Keratinocyte (primary cell): ENCODE measurements around the gene TJP2. TPM values are rescaled to one million over a fixed set of nuclear protein-coding genes. Genes with fewer than 3 reads are reported as not detected.

Experiments
- DNase-seq: peaks from one replicate; pipeline ENCODE4 v3.0.0-alpha.2; 2011; ENCODE audit warnings: low read depth, missing footprints, low spot score
- FAIRE-seq: peaks from 2 replicates; lab custom pipeline; 2011; peaks lifted over from hg19 to GRCh38; lab: Jason Lieb, UNC
- H2AFZ ChIP-seq: 2 replicates; pipeline ENCODE4 v1.6.0; 2012; ENCODE audit warnings: low read length, control low read depth, inconsistent platforms; ENCODE audit not compliant: control insufficient read depth
- H3K27ac ChIP-seq: 2 replicates; pipeline ENCODE4 v1.5.1; 2011; ENCODE audit warnings: low read length; ENCODE audit not compliant: control insufficient read depth, insufficient read depth
- H3K27me3 ChIP-seq: 3 replicates; pipeline ENCODE4 v1.6.0; 2011; ENCODE audit warnings: low read length; ENCODE audit not compliant: control insufficient read depth, insufficient read depth; ENCODE audit errors: extremely low read depth
- H3K36me3 ChIP-seq, 2 experiments: 2 replicates in 1 of 2; 3 replicates in 1 of 2; pipeline ENCODE4 v1.5.1; 2011; ENCODE audit warnings: low read length in 2 of 2, mild to moderate bottlenecking in 1 of 2; ENCODE audit not compliant: control insufficient read depth in 2 of 2, insufficient read depth in 2 of 2; ENCODE audit errors: extremely low read depth in 1 of 2
- H3K4me1 ChIP-seq: 3 replicates; pipeline ENCODE4 v1.5.1; 2011; ENCODE audit warnings: low read length; ENCODE audit not compliant: control insufficient read depth, insufficient read depth; ENCODE audit errors: extremely low read depth
- H3K4me2 ChIP-seq: 3 replicates; pipeline ENCODE4 v1.6.0; 2011; ENCODE audit warnings: low read depth, low read length; ENCODE audit not compliant: control insufficient read depth, insufficient read depth; ENCODE audit errors: extremely low read depth
- H3K4me3 ChIP-seq, 3 experiments: fragments of 200-600 bp in 1 of 3; sonication (generic) in 1 of 3; 2 replicates in 2 of 3; 3 replicates in 1 of 3; pipeline ENCODE4 v1.5.1; 2011 to 2016; ENCODE audit warnings: low read length in 3 of 3, mild to moderate bottlenecking in 3 of 3, control low read depth in 2 of 3, inconsistent platforms in 1 of 3, low read depth in 1 of 3, mixed read lengths in 1 of 3, mixed run types in 1 of 3, moderate library complexity in 1 of 3; ENCODE audit not compliant: control insufficient read depth in 2 of 3, insufficient read depth in 2 of 3; ENCODE audit errors: extremely low read depth in 1 of 3
- H3K79me2 ChIP-seq: 2 replicates; pipeline ENCODE4 v1.6.0; 2012; ENCODE audit warnings: low read length; ENCODE audit not compliant: control insufficient read depth, insufficient read depth
- H3K9ac ChIP-seq: 3 replicates; pipeline ENCODE4 v1.6.0; 2011; ENCODE audit warnings: low read length; ENCODE audit not compliant: control insufficient read depth, insufficient read depth; ENCODE audit errors: extremely low read depth
- H3K9me1 ChIP-seq: 3 replicates; pipeline ENCODE4 v1.6.0; 2011; ENCODE audit warnings: low read length; ENCODE audit not compliant: control insufficient read depth, insufficient read depth; ENCODE audit errors: extremely low read depth
- H3K9me3 ChIP-seq: 2 replicates; pipeline ENCODE4 v1.5.1; 2012; ENCODE audit warnings: low read depth, low read length; ENCODE audit not compliant: control insufficient read depth
- H4K20me1 ChIP-seq: 3 replicates; pipeline ENCODE4 v1.6.0; 2011; ENCODE audit warnings: low read length; ENCODE audit not compliant: control insufficient read depth, insufficient read depth; ENCODE audit errors: extremely low read depth
- CTCF ChIP-seq, 3 experiments: IDR thresholded peaks in 1 of 3; conservative IDR thresholded peaks in 1 of 3; optimal IDR thresholded peaks in 1 of 3; 2 replicates in 2 of 3; 3 replicates in 1 of 3; pipeline versions ENCODE3 to v1.5.1; 2011; ENCODE audit warnings: low read length in 3 of 3, mild to moderate bottlenecking in 3 of 3, moderate library complexity in 2 of 3, control low read depth in 1 of 3, inconsistent platforms in 1 of 3; ENCODE audit not compliant: insufficient read depth in 2 of 3; ENCODE audit errors: extremely low read depth in 1 of 3
- EZH2 ChIP-seq: IDR thresholded peaks from one replicate; pipeline ENCODE4 v1.6.1; 2012; ENCODE audit warnings: inconsistent platforms, mild to moderate bottlenecking, low read length, moderate library complexity
- dilution Hi-C: fragments of 300-500 bp; cut with MboI; formaldehyde crosslinking; loops from one replicate; pipeline ENCODE4 v1.7.0; 2020; ENCODE audit warnings: low sequenced_read_pairs; ENCODE audit not compliant: extremely low pct_ligation_motif_present
- polyA plus RNA-seq, 5 experiments: library from polyadenylated mRNA; depleted of rRNA in 3 of 5; stranded (reverse) in 3 of 5; stranded (forward) in 1 of 5; unstranded in 1 of 5; fragments of >200 nt; gene quantifications; 1 replicate in 1 of 5; 2 replicates in 3 of 5; 3 replicates in 1 of 5; pipeline versions ENCODE4 v1.2.1 to v1.2.3, GENCODE V29; 2011 to 2012; ENCODE audit warnings: missing spikeins in 2 of 5, low read depth in 1 of 5, low replicate concordance in 1 of 5

TJP2 gene
- polyA plus RNA-seq, 1 donor (not counting 4 experiments of a cell fraction or from before 2014, with no cell fraction given): 74.8 TPM

DNA sequence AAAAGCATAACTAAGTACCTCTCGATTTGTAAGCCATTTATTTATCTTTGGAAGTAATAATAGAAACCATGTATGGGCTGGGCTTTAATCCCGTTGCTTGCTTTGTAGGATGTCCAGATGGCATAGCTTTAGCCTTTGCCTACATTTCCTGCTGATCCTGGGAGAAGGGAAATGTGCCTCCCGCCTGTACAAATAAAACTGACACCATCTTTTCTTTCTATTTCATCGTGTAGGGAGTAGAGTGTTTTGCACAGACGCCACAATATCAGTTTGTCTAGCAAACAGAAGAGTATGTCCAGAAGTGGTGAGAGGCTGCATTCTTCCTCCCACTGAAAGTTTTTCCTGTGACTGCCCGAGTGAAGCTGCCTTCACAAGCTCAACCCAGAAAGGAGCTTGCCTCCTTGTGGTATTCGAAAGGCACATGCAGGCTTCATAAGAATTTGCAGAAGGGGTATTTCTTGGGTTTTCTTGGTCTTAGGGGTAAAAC is 24.7 kb upstream of the TJP2 start:
- FAIRE-seq: no peak

DNA sequence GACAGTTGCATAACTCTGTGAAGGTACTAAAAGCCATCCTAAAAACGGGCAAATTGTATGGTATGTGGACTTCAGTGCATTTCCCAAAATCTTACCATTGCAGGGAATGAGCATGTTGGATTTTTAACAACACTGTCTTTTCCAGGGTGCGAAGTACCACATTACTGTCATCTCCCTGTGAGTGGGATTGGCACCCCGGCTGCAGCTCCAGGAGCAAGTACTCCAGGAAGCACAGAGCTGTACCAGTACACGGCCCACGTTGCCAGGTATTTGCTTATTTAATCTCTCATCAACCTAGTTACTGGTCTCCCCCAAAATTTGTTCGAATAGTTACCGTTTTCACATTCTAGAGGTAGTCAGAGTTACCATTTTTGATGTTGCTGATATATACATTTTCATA is 22.6 kb upstream of the TJP2 start:
- FAIRE-seq: no peak
- no peak for TF ChIP-seq CTCF (optimal IDR thresholded peaks at IDR 0.05 in 1 of 3, IDR thresholded peaks at IDR 0.05 in 1 of 3, conservative IDR thresholded peaks at IDR 0.05 in 1 of 3; ENCODE audit: extremely low read depth in 1 of 3, insufficient read depth in 2 of 3, low read length in 3 of 3)
- TF ChIP-seq EZH2: no peak
- dilution Hi-C loops: no loop called here
- Histone ChIP-seq H3K27ac (no peak overlapping the region), H3K36me3 (peaks cover 2 to 4% of the 10 kb centered on the region in 2 experiments), H3K27me3 (no peaks in the 10 kb centered on the region), H3K79me2 (no peaks in the 10 kb centered on the region), H3K4me2 (no peak overlapping the region), H3K9me3 (no peaks in the 10 kb centered on the region), H3K4me3 (no peak overlapping the region), H3K4me1 (peaks cover 24% of the 10 kb centered on the region), H2AFZ (no peak overlapping the region), H3K9ac (no peak overlapping the region), H3K9me1 (no peaks in the 10 kb centered on the region), H4K20me1 (no peaks in the 10 kb centered on the region)
- DNase-seq: no peak

More for the DNA sequence above, 24.7 kb upstream of the TJP2 start:
- no peaks in the 10 kb centered on the region for H3K79me2 ChIP-seq
- H3K27me3 ChIP-seq: no peaks in the 10 kb centered on the region
- H3K4me1 ChIP-seq: peaks cover 8% of the 10 kb centered on the region
- peaks cover 2 to 4% of the 10 kb centered on the region in 2 experiments for H3K36me3 ChIP-seq
- H3K9me3 ChIP-seq: no peaks in the 10 kb centered on the region
- dilution Hi-C loops: no loop called here
- TF ChIP-seq EZH2 (no peak), CTCF (optimal IDR thresholded peaks at IDR 0.05 in 1 of 3, IDR thresholded peaks at IDR 0.05 in 1 of 3, conservative IDR thresholded peaks at IDR 0.05 in 1 of 3; ENCODE audit: extremely low read depth in 1 of 3, insufficient read depth in 2 of 3, low read length in 3 of 3) (no peak)
- no peak overlapping the region for H3K27ac ChIP-seq
- H3K9ac ChIP-seq: no peak overlapping the region
- H4K20me1 ChIP-seq: no peaks in the 10 kb centered on the region
- H3K4me3 ChIP-seq: no peak overlapping the region
- no peak overlapping the region for H2AFZ ChIP-seq
- no peaks in the 10 kb centered on the region for H3K9me1 ChIP-seq
- no peak for DNase-seq
- no peak overlapping the region for H3K4me2 ChIP-seq
